HS-27A (cell line): ENCODE measurements around the gene MARCKSL1.
A peak's percentile ranks its signal among the peaks of the same experiment; 100 is the strongest.
"Not testable (repeated sequence)": the region's sequence is repeated elsewhere in the genome, so short reads cannot be mapped to it uniquely, and the experiment has no call there.

Experiments used
- DNase-seq: peaks from one replicate; pipeline ENCODE4 v3.0.0-alpha.2; 2012; ENCODE audit warnings: low read depth, missing footprints

The MARCKSL1 gene

GRCh38 chr1:32333251-32333963 lies 2.6 kb downstream of the MARCKSL1 start:
- DNase-seq, result no peak

GRCh38 chr1:32332290-32333079 lies 3.5 kb downstream of the MARCKSL1 start:
- no peak for DNase-seq

- DNase-seq, result no peak
Observed at GRCh38 chr1:32331549-32331948, 4.5 kb downstream of the MARCKSL1 start.

GRCh38 chr1:32330558-32331151 lies 5.4 kb downstream of the MARCKSL1 start:
- no peak for DNase-seq

- DNase-seq, result no peak
Observed at GRCh38 chr1:32329931-32330466, 6.0 kb downstream of the MARCKSL1 start.

GRCh38 chr1:32327204-32327603 lies 8.8 kb downstream of the MARCKSL1 start:
- no peak for DNase-seq

GRCh38 chr1:32321712-32322291 lies 14.2 kb downstream of the MARCKSL1 start:
- no peak for DNase-seq

- DNase-seq, result no peak
Observed at GRCh38 chr1:32318127-32318869, 17.7 kb downstream of the MARCKSL1 start.

- no peak for DNase-seq
Observed at GRCh38 chr1:32316903-32317277, 19.1 kb downstream of the MARCKSL1 start.

- DNase-seq, result no peak
Observed at GRCh38 chr1:32311709-32312393, 24.2 kb downstream of the MARCKSL1 start.

- DNase-seq, result no peak
Observed at GRCh38 chr1:32309960-32310359, 26.1 kb downstream of the MARCKSL1 start.

GRCh38 chr1:32307324-32307723 lies 28.7 kb downstream of the MARCKSL1 start:
- DNase-seq, result no peak

GRCh38 chr1:32305310-32305709 lies 30.7 kb downstream of the MARCKSL1 start:
- no peak for DNase-seq

- DNase-seq, result no peak
Observed at GRCh38 chr1:32303997-32304622, 31.9 kb downstream of the MARCKSL1 start.

- no peak for DNase-seq
Observed at GRCh38 chr1:32303358-32303757, 32.7 kb downstream of the MARCKSL1 start.

- DNase-seq, result no peak
Observed at GRCh38 chr1:32299327-32299726, 36.7 kb downstream of the MARCKSL1 start.

- not testable (repeated sequence) for DNase-seq
Observed at GRCh38 chr1:32298211-32298610, 37.8 kb downstream of the MARCKSL1 start.

GRCh38 chr1:32291708-32292538 lies 44.1 kb downstream of the MARCKSL1 start, which contains the start of gene HDAC1:
Gene HDAC1, plus strand, starts transcription at chr1:32292083. Its CDS starts 87 bp downstream, at chr1:32292170.
- DNase-seq, result peak; percentile 69

GRCh38 chr1:32291145-32291707 lies 44.8 kb downstream of the MARCKSL1 start:
- DNase-seq, result peak; percentile 24
